ENCODE data around the gene HABP4. TPM values are rescaled to one million over a fixed set of nuclear protein-coding genes. Genes with fewer than 3 reads are reported as not detected.
"Not testable (repeated sequence)": the region's sequence is repeated elsewhere in the genome, so short reads cannot be mapped to it uniquely, and the experiment has no call there.

Gene HABP4
- polyA plus RNA-seq, 6 donors from 2014 or later = 3.3 to 8.3 (median 5.6) TPM

- Mint-ChIP-seq H3K4me3 (no peak overlapping the region), H3K9me3 (no peaks in the 10 kb centered on the region), H3K27ac (no peak overlapping the region), H3K4me1 (peaks cover 0 to 4% (median 0%) of the 10 kb centered on the region in 3 donors), H3K36me3 (peaks cover 8 to 11% of the 10 kb centered on the region in 2 donors), H3K27me3 (peaks cover 0 to 12% (median 0%) of the 10 kb centered on the region in 3 donors)
- ATAC-seq (ENCODE audit: low read depth in 2 of 2) (no peak), DNase-seq (no peak)
Observed at GRCh38 chr9:96500696-96501632, 51.0 kb downstream of the HABP4 start.

DNA sequence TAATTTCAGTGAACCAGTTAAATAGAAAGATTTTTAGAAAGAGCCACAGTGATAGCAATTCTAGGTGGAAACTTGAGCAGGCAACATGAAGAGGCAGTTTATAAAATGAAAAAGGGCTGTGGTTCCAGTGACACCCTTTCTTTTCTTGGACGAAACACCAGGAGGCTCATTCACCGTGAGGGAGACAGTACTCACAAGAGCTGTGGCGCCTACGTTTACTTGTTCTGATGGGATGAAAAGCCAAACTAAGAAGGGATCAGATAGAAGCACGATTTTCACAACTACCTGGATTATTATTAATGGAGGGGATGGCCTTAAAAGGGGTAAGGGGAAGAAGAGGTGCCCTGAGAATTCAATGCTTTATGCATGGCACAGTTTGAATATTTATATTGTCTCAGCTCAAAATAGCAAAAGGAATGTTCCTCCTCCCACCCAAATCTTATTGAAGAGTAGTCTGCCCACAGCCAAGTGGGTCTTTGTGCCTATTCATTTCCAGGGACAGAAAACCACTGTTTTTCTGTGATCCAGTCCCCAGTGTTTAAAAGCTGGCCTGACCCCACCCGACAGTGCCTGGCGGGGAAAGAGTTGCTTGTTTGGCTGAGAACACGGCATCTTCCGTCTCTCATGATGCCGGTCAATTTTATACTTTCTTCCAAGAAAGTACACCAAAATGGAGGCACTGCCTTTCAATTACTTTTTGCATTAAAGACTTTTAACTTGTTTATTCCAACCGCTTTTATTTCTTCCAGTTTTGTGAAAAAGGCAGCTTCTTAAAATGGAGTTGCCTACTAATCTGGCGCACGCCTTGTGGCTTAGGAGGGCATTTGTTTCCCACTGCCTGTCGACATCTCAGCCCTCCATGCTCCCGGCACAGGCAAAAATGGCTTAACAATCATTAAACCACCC is 51.9 kb downstream of the HABP4 start:
- Mint-ChIP-seq H3K9me3 (no peaks in the 10 kb centered on the region), H3K27me3 (peaks cover 0 to 12% (median 0%) of the 10 kb centered on the region in 3 donors), H3K4me3 (peak overlapping the region in 1 of 8 donors; percentile 17), H3K27ac (no peak overlapping the region), H3K36me3 (peaks cover 8 to 11% of the 10 kb centered on the region in 2 donors), H3K4me1 (peaks cover 0 to 4% (median 0%) of the 10 kb centered on the region in 3 donors)
- no peak for DNase-seq
- ATAC-seq (ENCODE audit: low read depth in 2 of 2) = no peak

DNA sequence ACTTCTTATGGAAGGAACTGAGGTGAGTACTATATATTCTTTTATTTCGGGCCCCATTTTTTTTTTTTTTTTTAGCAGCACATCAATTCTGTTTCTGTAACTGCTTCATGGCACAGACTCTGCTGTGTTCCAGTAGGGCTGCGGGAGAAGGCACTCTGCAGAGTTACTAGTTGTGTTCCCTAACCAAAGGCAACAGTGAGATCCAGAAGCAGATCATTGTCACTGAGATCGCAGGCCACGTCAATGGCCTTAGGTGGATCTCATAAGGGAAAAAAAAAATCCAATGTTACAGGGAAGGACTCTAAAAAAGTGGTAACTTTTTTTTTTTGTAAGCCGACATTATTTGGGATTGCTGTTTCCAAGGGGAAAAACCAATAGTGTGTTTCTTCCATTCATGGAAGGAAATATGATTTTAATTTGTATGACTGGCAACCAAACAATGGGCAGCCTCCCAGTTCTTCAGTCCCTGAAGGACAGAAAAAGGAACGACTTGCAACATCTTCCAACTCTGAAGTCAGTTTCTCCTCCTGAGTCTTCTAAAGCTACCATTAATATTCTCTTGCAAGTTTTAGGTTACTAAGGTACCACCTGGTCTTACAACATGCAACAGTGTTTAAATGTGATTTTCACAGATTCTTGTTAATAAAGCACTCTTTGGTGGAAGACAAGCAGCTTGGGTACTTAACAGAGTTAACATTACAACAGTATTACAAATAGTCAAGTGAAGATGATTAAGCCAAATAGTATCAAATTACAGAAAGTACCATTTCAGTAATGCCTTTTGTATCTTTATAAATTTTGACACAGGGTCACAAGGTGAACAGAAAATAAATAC is 52.8 kb downstream of the HABP4 start:
- Mint-ChIP-seq H3K9me3 (no peaks in the 10 kb centered on the region), H3K27ac (no peak overlapping the region), H3K27me3 (peaks cover 0 to 12% (median 0%) of the 10 kb centered on the region in 3 donors), H3K4me1 (peaks cover 0 to 4% (median 0%) of the 10 kb centered on the region in 3 donors), H3K4me3 (no peak overlapping the region), H3K36me3 (peaks cover 8 to 11% of the 10 kb centered on the region in 2 donors)
- DNase-seq = no peak
- no peak for ATAC-seq (ENCODE audit: low read depth in 2 of 2)

GRCh38 chr9:96503374-96503748 is 53.4 kb downstream of the HABP4 start:
- not testable (repeated sequence) for H3K27ac Mint-ChIP-seq; H3K9me3 Mint-ChIP-seq; H3K4me1 Mint-ChIP-seq; H3K4me3 Mint-ChIP-seq; DNase-seq; ATAC-seq (ENCODE audit: low read depth in 2 of 2)
- Mint-ChIP-seq H3K36me3 (peaks cover 8 to 14% of the 10 kb centered on the region in 2 donors), H3K27me3 (peaks cover 0 to 12% (median 0%) of the 10 kb centered on the region in 3 donors)

GRCh38 chr9:96503918-96504317 is 53.9 kb downstream of the HABP4 start:
- no peak overlapping the region for H3K27ac Mint-ChIP-seq
- ATAC-seq (ENCODE audit: low read depth in 2 of 2) = no peak

DNA sequence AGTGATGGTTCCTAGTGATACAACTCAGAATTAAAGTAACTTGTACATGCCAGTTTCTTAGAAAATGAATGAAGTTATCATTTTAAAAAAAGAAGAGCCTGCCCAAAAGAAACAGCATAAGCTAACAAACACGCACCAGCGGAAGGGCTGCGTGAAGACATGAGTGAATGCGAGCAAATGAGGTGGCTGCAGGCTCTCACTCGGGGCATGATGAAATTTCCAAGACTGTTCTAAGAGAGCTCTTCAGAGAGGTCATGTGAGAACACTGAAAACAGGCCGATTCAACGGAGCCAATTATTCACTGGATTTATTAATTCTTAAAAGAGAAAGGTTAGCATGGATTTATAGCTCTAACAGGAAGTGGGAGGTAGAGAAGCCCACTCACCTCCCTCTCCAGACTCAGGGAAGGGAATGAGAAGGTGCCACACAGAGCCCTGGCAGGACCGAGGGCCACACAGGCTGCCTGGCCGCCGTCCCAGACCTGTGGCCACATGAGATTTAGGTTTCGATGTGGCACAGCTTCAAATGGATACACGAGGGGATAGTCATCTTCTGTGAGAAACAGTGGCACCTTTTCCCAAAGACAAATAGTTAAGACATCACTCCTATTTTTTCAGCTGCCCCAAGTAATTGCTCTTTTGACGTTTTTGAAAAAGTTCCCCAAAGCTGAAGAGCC is 55.5 kb downstream of the HABP4 start:
- no peak overlapping the region for H3K4me3 Mint-ChIP-seq
- no peaks in the 10 kb centered on the region for H3K9me3 Mint-ChIP-seq
- peaks cover 0 to 12% (median 0%) of the 10 kb centered on the region in 3 donors for H3K27me3 Mint-ChIP-seq
- ATAC-seq (ENCODE audit: low read depth in 2 of 2) (no peak), DNase-seq (no peak)
- peak overlapping the region in 1 of 6 donors; percentile 12 for H3K27ac Mint-ChIP-seq
- peaks cover 8 to 15% of the 10 kb centered on the region in 2 donors for H3K36me3 Mint-ChIP-seq
- H3K4me1 Mint-ChIP-seq = no peaks in the 10 kb centered on the region

More at GRCh38 chr9:96503918-96504317, 53.9 kb downstream of the HABP4 start:
- H3K4me3 Mint-ChIP-seq = no peak overlapping the region
- H3K27me3 Mint-ChIP-seq = peaks cover 0 to 12% (median 0%) of the 10 kb centered on the region in 3 donors
- no peak for DNase-seq
- H3K9me3 Mint-ChIP-seq = no peaks in the 10 kb centered on the region
- H3K4me1 Mint-ChIP-seq = peaks cover 0 to 3% (median 0%) of the 10 kb centered on the region in 3 donors
- H3K36me3 Mint-ChIP-seq = peaks cover 8 to 15% of the 10 kb centered on the region in 2 donors

DNA sequence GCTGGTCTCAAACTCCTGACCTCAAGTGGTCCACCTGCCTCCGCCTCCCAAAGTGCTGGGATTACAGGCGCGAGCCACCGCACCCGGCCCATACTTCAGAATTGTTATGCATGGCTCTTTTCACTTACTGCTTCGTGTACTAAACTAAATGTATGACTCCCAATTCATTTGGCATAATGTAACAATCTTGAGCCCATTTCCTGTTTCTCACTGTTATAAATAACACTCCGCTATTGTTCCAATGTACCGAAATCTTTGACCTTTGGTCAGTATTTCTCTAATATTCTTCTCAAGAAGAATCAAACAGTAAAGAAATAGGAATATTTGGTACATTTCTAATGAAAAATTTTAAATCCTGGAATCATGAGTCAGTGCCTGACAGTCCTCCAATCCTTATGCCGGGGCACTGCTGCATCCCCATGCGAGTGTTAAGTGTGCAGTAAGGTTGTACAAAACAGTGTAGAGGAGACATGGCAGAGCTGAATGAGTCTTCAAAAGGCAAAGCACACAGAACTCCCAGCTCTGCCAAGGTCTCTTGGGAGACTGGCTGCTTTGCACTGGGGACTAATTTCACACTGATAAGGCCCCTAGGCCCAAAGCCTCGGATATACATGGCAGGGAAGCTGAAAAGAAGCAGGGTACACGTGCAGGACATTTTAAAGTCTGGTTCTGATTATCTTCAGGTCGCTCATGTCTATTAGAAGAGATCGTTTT is 58.4 kb downstream of the HABP4 start:
- Mint-ChIP-seq H3K36me3 (peaks cover 8 to 13% of the 10 kb centered on the region in 2 donors), H3K27ac (no peak overlapping the region), H3K4me1 (no peaks in the 10 kb centered on the region), H3K4me3 (no peak overlapping the region), H3K27me3 (peaks cover 0 to 11% (median 0%) of the 10 kb centered on the region in 3 donors), H3K9me3 (no peaks in the 10 kb centered on the region)
- no peak for ATAC-seq (ENCODE audit: low read depth in 2 of 2)
- DNase-seq = no peak

GRCh38 chr9:96509026-96509425 is 59.1 kb downstream of the HABP4 start:
- H3K4me3 Mint-ChIP-seq = no peak overlapping the region
- ATAC-seq (ENCODE audit: low read depth in 2 of 2) (no peak), DNase-seq (no peak)
- H3K4me1 Mint-ChIP-seq = no peaks in the 10 kb centered on the region
- H3K9me3 Mint-ChIP-seq = no peaks in the 10 kb centered on the region
- H3K36me3 Mint-ChIP-seq = peaks cover 5 to 12% of the 10 kb centered on the region in 2 donors
- H3K27ac Mint-ChIP-seq = no peak overlapping the region
- H3K27me3 Mint-ChIP-seq = peaks cover 0 to 9% (median 0%) of the 10 kb centered on the region in 3 donors

- Mint-ChIP-seq H3K27me3 (peaks cover 0 to 4% (median 0%) of the 10 kb centered on the region in 3 donors), H3K36me3 (peaks cover 0 to 14% of the 10 kb centered on the region in 2 donors), H3K4me3 (no peak overlapping the region), H3K27ac (no peak overlapping the region), H3K4me1 (no peaks in the 10 kb centered on the region), H3K9me3 (no peaks in the 10 kb centered on the region)
- no peak for DNase-seq
- no peak for ATAC-seq (ENCODE audit: low read depth in 2 of 2)
Observed at GRCh38 chr9:96509848-96510247, 59.9 kb downstream of the HABP4 start.

GRCh38 chr9:96510258-96510657 is 60.3 kb downstream of the HABP4 start:
- peaks cover 0 to 14% of the 10 kb centered on the region in 2 donors for H3K36me3 Mint-ChIP-seq
- DNase-seq (no peak), ATAC-seq (ENCODE audit: low read depth in 2 of 2) (no peak)
- H3K27me3 Mint-ChIP-seq = peaks cover 0 to 4% (median 0%) of the 10 kb centered on the region in 3 donors
- H3K4me3 Mint-ChIP-seq = no peak overlapping the region
- H3K27ac Mint-ChIP-seq = no peak overlapping the region
- H3K4me1 Mint-ChIP-seq = no peaks in the 10 kb centered on the region
- H3K9me3 Mint-ChIP-seq = no peaks in the 10 kb centered on the region

DNA sequence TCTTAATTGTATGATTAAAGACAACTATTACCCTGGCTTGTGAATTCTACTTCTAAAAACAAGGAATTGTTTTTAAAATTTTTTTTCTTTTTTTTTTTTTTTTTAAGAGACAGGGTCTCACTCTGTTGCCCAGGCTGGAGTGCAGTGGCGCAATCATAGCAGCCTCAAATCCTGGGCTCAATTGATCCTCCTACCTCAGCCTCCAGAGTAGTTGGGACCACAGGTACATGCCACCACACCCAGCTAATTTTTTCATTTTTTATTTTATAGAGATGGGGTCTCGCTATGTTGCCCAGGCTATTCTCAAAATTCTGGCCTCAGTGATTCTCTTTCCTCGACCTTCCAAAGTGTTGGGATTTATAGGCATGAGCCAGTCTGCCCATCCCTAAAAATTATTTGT is 62.3 kb downstream of the HABP4 start:
- Mint-ChIP-seq H3K27me3 (peaks cover 0 to 4% (median 0%) of the 10 kb centered on the region in 3 donors), H3K4me3 (no peak overlapping the region), H3K4me1 (no peaks in the 10 kb centered on the region), H3K36me3 (peaks cover 0 to 14% of the 10 kb centered on the region in 2 donors), H3K9me3 (no peaks in the 10 kb centered on the region), H3K27ac (no peak overlapping the region)
- DNase-seq (no peak), ATAC-seq (ENCODE audit: low read depth in 2 of 2) (no peak)

- peaks cover 0 to 10% of the 10 kb centered on the region in 2 donors for H3K36me3 Mint-ChIP-seq
- peaks cover 0 to 4% (median 0%) of the 10 kb centered on the region in 3 donors for H3K27me3 Mint-ChIP-seq
- peaks cover 0 to 2% (median 0%) of the 10 kb centered on the region in 7 donors for H3K9me3 Mint-ChIP-seq
- no peak overlapping the region for H3K4me3 Mint-ChIP-seq
- ATAC-seq (ENCODE audit: low read depth in 2 of 2) = no peak
- H3K4me1 Mint-ChIP-seq = no peaks in the 10 kb centered on the region
- peak overlapping the region in 1 of 6 donors; percentile 58 for H3K27ac Mint-ChIP-seq
- DNase-seq = no peak
Observed at GRCh38 chr9:96513622-96514021, 63.7 kb downstream of the HABP4 start.

All from naive B cell (primary cell).